Liver (tissue), 9 donors: ENCODE measurements around the gene GPR55. TPM values are rescaled to one million over a fixed set of nuclear protein-coding genes. Genes with fewer than 3 reads are reported as not detected.

Source experiments
- DNase-seq: peaks from one replicate; pipeline ENCODE4 v3.0.0-alpha.2; 2017; ENCODE audit warnings: low spot score
- H3K27ac ChIP-seq, 2 donors: one replicate each; pipeline ENCODE4 v1.7.0; 2013; ENCODE audit warnings: inconsistent platforms in 2 of 2, low read length in 2 of 2, control low read depth in 1 of 2, low read depth in 1 of 2, mild to moderate bottlenecking in 1 of 2
- H3K27me3 ChIP-seq, 4 donors: one replicate each; pipeline versions ENCODE4 v1.6.1 to v1.7.0; 2013; ENCODE audit warnings: low read length in 3 of 4, inconsistent platforms in 1 of 4, mild to moderate bottlenecking in 1 of 4, moderate library complexity in 1 of 4; ENCODE audit not compliant: control insufficient read depth in 4 of 4, insufficient read depth in 4 of 4
- H3K36me3 ChIP-seq, 4 donors: one replicate each; pipeline versions ENCODE4 v1.6.1 to v1.7.0; 2013; ENCODE audit warnings: low read length in 3 of 4, mild to moderate bottlenecking in 3 of 4, low read depth in 1 of 4, moderate library complexity in 1 of 4; ENCODE audit not compliant: control insufficient read depth in 4 of 4, insufficient read depth in 3 of 4
- H3K4me1 ChIP-seq, 4 donors: one replicate each; pipeline versions ENCODE4 v1.6.1 to v1.7.0; 2013; ENCODE audit warnings: low read length in 3 of 4, mild to moderate bottlenecking in 3 of 4, moderate library complexity in 1 of 4; ENCODE audit not compliant: control insufficient read depth in 4 of 4, insufficient read depth in 4 of 4
- H3K4me3 ChIP-seq, 3 donors: one replicate each; pipeline versions ENCODE4 v1.6.1 to v1.7.0; 2013; ENCODE audit warnings: low read length in 3 of 3, control low read depth in 1 of 3, low read depth in 1 of 3, mild to moderate bottlenecking in 1 of 3
- H3K9ac ChIP-seq, 2 donors: one replicate each; pipeline ENCODE4 v1.7.0; 2013; ENCODE audit warnings: low read length in 2 of 2, mild to moderate bottlenecking in 2 of 2, moderate library complexity in 2 of 2, control low read depth in 1 of 2, low read depth in 1 of 2
- H3K9me3 ChIP-seq, 4 donors: one replicate each; pipeline versions ENCODE4 v1.6.1 to v1.7.0; 2013; ENCODE audit warnings: low read length in 3 of 4; ENCODE audit not compliant: control insufficient read depth in 4 of 4
- ATF3 ChIP-seq: IDR thresholded peaks from 2 replicates; pipeline ENCODE4 v1.6.1; 2016; ENCODE audit warnings: antibody characterized with exemption
- CTCF ChIP-seq: fragments of 150-350 bp; IDR thresholded peaks from 2 replicates; pipeline ENCODE4 v1.5.1; 2017; ENCODE audit warnings: improper control_type of control experiment, low read depth, low read length; ENCODE audit not compliant: missing input control
- EGR1 ChIP-seq, 2 donors: IDR thresholded peaks; 2 replicates each; pipeline ENCODE4 v1.6.1; 2016 to 2018; ENCODE audit warnings: antibody characterized with exemption in 2 of 2, low read depth in 2 of 2
- FOXA1 ChIP-seq: IDR thresholded peaks from 2 replicates; pipeline ENCODE4 v1.6.1; 2016; ENCODE audit warnings: antibody characterized with exemption
- FOXA2 ChIP-seq: IDR thresholded peaks from 2 replicates; pipeline ENCODE4 v1.6.1; 2016; ENCODE audit warnings: antibody characterized with exemption
- GABPA ChIP-seq, 2 donors: IDR thresholded peaks in 1 of 2; conservative IDR thresholded peaks in 1 of 2; 2 replicates each; pipeline ENCODE4 v1.6.1; 2016; ENCODE audit warnings: antibody characterized with exemption in 2 of 2, mild to moderate bottlenecking in 1 of 2, moderate library complexity in 1 of 2
- HNF4A ChIP-seq, 2 donors: conservative IDR thresholded peaks; 2 replicates each; pipeline ENCODE4 v1.6.1; 2016; ENCODE audit warnings: antibody characterized with exemption in 2 of 2, mild to moderate bottlenecking in 2 of 2
- HNF4G ChIP-seq: IDR thresholded peaks from 2 replicates; pipeline ENCODE4 v1.6.1; 2016; ENCODE audit warnings: antibody characterized with exemption
- JUND ChIP-seq, 2 donors: IDR thresholded peaks; 2 replicates each; pipeline ENCODE4 v1.6.1; 2016; ENCODE audit warnings: antibody characterized with exemption in 2 of 2
- MAX ChIP-seq: IDR thresholded peaks from 2 replicates; pipeline ENCODE4 v1.6.1; 2016; ENCODE audit warnings: antibody characterized with exemption
- NR2F2 ChIP-seq: IDR thresholded peaks from 2 replicates; pipeline ENCODE4 v1.6.1; 2016; ENCODE audit warnings: antibody characterized with exemption
- RAD21 ChIP-seq, 2 donors: IDR thresholded peaks; 2 replicates each; pipeline ENCODE4 v1.6.1; 2016; ENCODE audit warnings: antibody characterized with exemption in 2 of 2, mild to moderate bottlenecking in 2 of 2
- REST ChIP-seq: IDR thresholded peaks from 2 replicates; pipeline ENCODE4 v1.6.1; 2016; ENCODE audit warnings: antibody characterized with exemption, mild to moderate bottlenecking
- RXRA ChIP-seq, 2 donors: IDR thresholded peaks; 2 replicates each; pipeline ENCODE4 v1.6.1; 2017 to 2018; ENCODE audit warnings: antibody characterized with exemption in 2 of 2, mild to moderate bottlenecking in 1 of 2
- SP1 ChIP-seq: IDR thresholded peaks from 2 replicates; pipeline ENCODE4 v1.6.1; 2018; ENCODE audit warnings: antibody characterized with exemption, mild to moderate bottlenecking
- TAF1 ChIP-seq: conservative IDR thresholded peaks from 2 replicates; pipeline ENCODE4 v1.6.1; 2016; ENCODE audit warnings: antibody characterized with exemption, mild to moderate bottlenecking
- YY1 ChIP-seq: IDR thresholded peaks from 2 replicates; pipeline ENCODE4 v1.6.1; 2016; ENCODE audit warnings: antibody characterized with exemption, mild to moderate bottlenecking
- ZBTB33 ChIP-seq: IDR thresholded peaks from 2 replicates; pipeline ENCODE4 v1.6.1; 2016; ENCODE audit warnings: antibody characterized with exemption
- WGBS: extraction: QIAGEN DNeasy Blood & Tissue Kit; methylation state at CpG from one replicate; pipeline ENCODE4 v1.1.7; 2013; 5-methylcytosine and 5-hydroxymethylcytosine counted together
- polyA plus RNA-seq, 2 donors: library from polyadenylated mRNA; stranded (reverse) in 1 of 2; unstranded in 1 of 2; fragments of 200-250 nt in 1 of 2; fragments of >200 nt in 1 of 2; fragmentation: Nextera tagmentation in 1 of 2; extraction: Ambion mirVana in 1 of 2; gene quantifications; one replicate each; pipeline versions ENCODE4 v1.2.1 to v1.2.3, GENCODE V29; 2013 to 2015
- total RNA-seq, 2 donors: library from RNA; depleted of rRNA; stranded (reverse); fragments of >200 nt; gene quantifications; one replicate each; pipeline ENCODE4 v1.2.3, GENCODE V29; 2014
- donor health status: healthy.
- donor health status: healthy.
- donor health status: healthy.
- donor health status: healthy.
- donor health status: healthy.

The GPR55 gene
- total and polyA plus RNA-seq, 4 donors = 0.05 to 0.17 (median 0.10) TPM; not detected in 1

GRCh38 chr2:230874456-230874855 is 50.6 kb downstream of the GPR55 start:
- DNase-seq = no peak
- whole genome bisulfite sequencing = 92% methylated on average over 11 of the region's 11 CpGs
- TF ChIP-seq FOXA2 = no peak
- TF ChIP-seq HNF4A (conservative IDR thresholded peaks at IDR 0.05) = no peak
- no peak for TF ChIP-seq YY1
- no peak for TF ChIP-seq JUND (IDR thresholded peaks at IDR 0.05)
- TF ChIP-seq REST = no peak
- no peak for TF ChIP-seq FOXA1
- no peak for TF ChIP-seq RAD21 (IDR thresholded peaks at IDR 0.05)
- TF ChIP-seq SP1 = no peak
- no peak for TF ChIP-seq NR2F2
- no peak for TF ChIP-seq EGR1 (IDR thresholded peaks at IDR 0.05; ENCODE audit: low read depth in 2 of 2)
- no peak for TF ChIP-seq TAF1
- TF ChIP-seq RXRA (IDR thresholded peaks at IDR 0.05) = no peak
- TF ChIP-seq GABPA (IDR thresholded peaks at IDR 0.05 in 1 of 2, conservative IDR thresholded peaks at IDR 0.05 in 1 of 2) = no peak
- H3K9ac ChIP-seq = no peak overlapping the region
- no peaks in the 10 kb centered on the region for H3K27me3 ChIP-seq
- peaks cover 0 to 2% (median 0%) of the 10 kb centered on the region in 4 donors for H3K36me3 ChIP-seq
- H3K27ac ChIP-seq = no peak overlapping the region
- H3K9me3 ChIP-seq = no peaks in the 10 kb centered on the region
- peaks cover 0 to 3% (median 0%) of the 10 kb centered on the region in 4 donors for H3K4me1 ChIP-seq
- H3K4me3 ChIP-seq = no peak overlapping the region

- TF ChIP-seq ATF3 = no peak
- no peak for TF ChIP-seq FOXA1
- no peak for TF ChIP-seq JUND (IDR thresholded peaks at IDR 0.05)
- TF ChIP-seq HNF4A (conservative IDR thresholded peaks at IDR 0.05) = no peak
- no peak for TF ChIP-seq YY1
- TF ChIP-seq MAX = no peak
- TF ChIP-seq RAD21 (IDR thresholded peaks at IDR 0.05) = no peak
- no peak for TF ChIP-seq RXRA (IDR thresholded peaks at IDR 0.05)
- TF ChIP-seq HNF4G = no peak
- TF ChIP-seq FOXA2 = no peak
- TF ChIP-seq GABPA (IDR thresholded peaks at IDR 0.05 in 1 of 2, conservative IDR thresholded peaks at IDR 0.05 in 1 of 2) = no peak
- TF ChIP-seq TAF1 = no peak
- no peak for TF ChIP-seq CTCF
- no peak for TF ChIP-seq REST
- TF ChIP-seq EGR1 (IDR thresholded peaks at IDR 0.05; ENCODE audit: low read depth in 2 of 2) = no peak
- no peak for TF ChIP-seq NR2F2
- no peak for TF ChIP-seq ZBTB33
- no peak for TF ChIP-seq SP1
- Histone ChIP-seq H3K27me3 (no peaks in the 10 kb centered on the region), H3K27ac (no peak overlapping the region), H3K36me3 (peaks cover 0 to 2% (median 0%) of the 10 kb centered on the region in 4 donors), H3K9ac (no peak overlapping the region), H3K4me3 (no peak overlapping the region), H3K9me3 (no peaks in the 10 kb centered on the region), H3K4me1 (peaks cover 0 to 3% (median 0%) of the 10 kb centered on the region in 4 donors)
- DNase-seq = no peak
- 87% methylated on average over 13 of the region's 13 CpGs for WGBS
Measured at GRCh38 chr2:230873661-230874401, 51.2 kb downstream of the GPR55 start.
